ENCODE data around the gene TAF4.

DNA sequence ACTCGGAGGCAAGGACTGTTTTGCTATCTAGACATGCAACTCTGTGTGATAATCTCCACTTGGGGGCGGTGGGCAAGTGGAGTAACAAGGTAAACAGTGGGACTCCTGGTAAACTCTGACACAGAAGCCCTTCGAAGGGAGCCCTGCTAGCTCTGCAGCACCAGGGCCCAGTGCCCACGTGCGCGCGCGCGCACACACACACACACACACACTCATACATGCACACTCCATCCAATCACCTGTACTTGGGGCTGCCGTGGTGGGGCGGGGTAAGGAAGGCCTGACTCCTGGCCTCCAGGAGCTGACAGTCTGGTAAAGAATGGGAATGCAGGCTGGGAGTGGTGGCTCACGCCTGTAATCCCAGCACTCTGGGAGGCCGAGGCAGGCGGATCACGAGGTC is 36.4 kb downstream of the TAF4 start:
- TF ChIP-seq POLR2A (IDR thresholded peaks at IDR 0.05; ENCODE audit: low read depth, low read length): no peak
- no peak for TF ChIP-seq POLR2AphosphoS5 (IDR thresholded peaks at IDR 0.05; ENCODE audit: low read depth, low read length)

Data from GM12892 (cell line).